Pancreas (tissue), 10 donors: ENCODE measurements around the gene FEN1. TPM values are rescaled to one million over a fixed set of nuclear protein-coding genes. Genes with fewer than 3 reads are reported as not detected.

Experiments
- ATAC-seq, 4 donors: fragments of 200-7000 bp; cut with Tn5 transposase; one replicate each; pipeline versions ENCODE4 v1.8.0 to v1.9.1; 2020; ENCODE audit warnings: mild to moderate bottlenecking in 4 of 4, moderate library complexity in 4 of 4
- DNase-seq, 6 donors: peaks; one replicate each; pipeline ENCODE4 v3.0.0-alpha.2; 2020
- FAIRE-seq: peaks from 2 replicates; lab custom pipeline; 2012; peaks lifted over from hg19 to GRCh38; lab: Jason Lieb, UNC
- H3K27ac ChIP-seq, 4 donors: fragments of 200-600 bp; sonication (generic); 1 replicate in 3 of 4; 2 replicates in 1 of 4; pipeline versions ENCODE4 v1.5.0 to v1.8.0; 2020
- H3K27me3 ChIP-seq, 4 donors: fragments of 200-600 bp; one replicate each; pipeline ENCODE4 v1.8.0; 2021
- H3K36me3 ChIP-seq, 3 donors: fragments of 200-600 bp; sonication (generic) in 1 of 3; one replicate each; pipeline versions ENCODE4 v1.5.0 to v1.8.0; 2020 to 2021
- H3K4me1 ChIP-seq, 3 donors: fragments of 200-600 bp; one replicate each; pipeline ENCODE4 v1.8.0; 2021
- H3K4me3 ChIP-seq, 4 donors: fragments of 200-600 bp; sonication (generic) in 2 of 4; one replicate each; pipeline versions ENCODE4 v1.5.0 to v1.8.0; 2020 to 2021
- H3K9me3 ChIP-seq, 4 donors: fragments of 200-600 bp; one replicate each; pipeline ENCODE4 v1.8.0; 2021
- WGBS, 2 donors: extraction: QIAGEN DNeasy Blood & Tissue Kit; methylation state at CpG; one replicate each; pipeline ENCODE4 v1.1.7; 2013; 5-methylcytosine and 5-hydroxymethylcytosine counted together
- intact Hi-C, 3 donors: fragments of 100-400 bp; cut with DNase I; formaldehyde crosslinking; loops; one replicate each; pipeline versions ENCODE4 v1.11.1 to v1.14.2; 2022
- polyA plus RNA-seq, 2 donors: library from polyadenylated mRNA; stranded (reverse); fragments of 200-250 nt; gene quantifications; one replicate each; pipeline ENCODE4 v1.2.3, GENCODE V29; 2013
- total RNA-seq, 6 donors: library from RNA; stranded (reverse); fragmentation: NEBNext Ultra II Directional in 4 of 6; extraction: Animal tissue kit (Norgen Biotek cat#: 25700) in 4 of 6; gene quantifications; one replicate each; pipeline versions ENCODE4 v1.2.1 to v1.2.4, GENCODE V29; 2021 to 2023
- TF ChIP-seq, protein P1 (sequence below), 4 donors: fragments of 200-600 bp; sonication (generic) in 3 of 4; IDR thresholded peaks; one replicate each; pipeline versions ENCODE4 v1.5.0 to v1.8.0; 2021; ENCODE audit warnings: antibody characterized with exemption in 4 of 4
- donor health status: healthy with polysubstance abuse.
- donor health status: DM: no; HTN: no; CAD: no; lungs with moderate emphysema.
- donor health status: DM: no; HTN: no; CAD: no.
- donor health status: control.
- donor health status: control.
- donor health status: Bipolar disorder and iron deficiency.
- donor health status: DM: yes; HTN: yes; CAD: no.
- donor health status: DM: no; HTN: no; CAD: no.
- donor health status: DM: no; HTN: no; CAD: no.
- donor health status: DM: yes; HTN: yes; CAD: no.

The FEN1 gene
- total and polyA plus RNA-seq, 8 donors: 2.3 to 7.3 (median 4.7) TPM

DNA sequence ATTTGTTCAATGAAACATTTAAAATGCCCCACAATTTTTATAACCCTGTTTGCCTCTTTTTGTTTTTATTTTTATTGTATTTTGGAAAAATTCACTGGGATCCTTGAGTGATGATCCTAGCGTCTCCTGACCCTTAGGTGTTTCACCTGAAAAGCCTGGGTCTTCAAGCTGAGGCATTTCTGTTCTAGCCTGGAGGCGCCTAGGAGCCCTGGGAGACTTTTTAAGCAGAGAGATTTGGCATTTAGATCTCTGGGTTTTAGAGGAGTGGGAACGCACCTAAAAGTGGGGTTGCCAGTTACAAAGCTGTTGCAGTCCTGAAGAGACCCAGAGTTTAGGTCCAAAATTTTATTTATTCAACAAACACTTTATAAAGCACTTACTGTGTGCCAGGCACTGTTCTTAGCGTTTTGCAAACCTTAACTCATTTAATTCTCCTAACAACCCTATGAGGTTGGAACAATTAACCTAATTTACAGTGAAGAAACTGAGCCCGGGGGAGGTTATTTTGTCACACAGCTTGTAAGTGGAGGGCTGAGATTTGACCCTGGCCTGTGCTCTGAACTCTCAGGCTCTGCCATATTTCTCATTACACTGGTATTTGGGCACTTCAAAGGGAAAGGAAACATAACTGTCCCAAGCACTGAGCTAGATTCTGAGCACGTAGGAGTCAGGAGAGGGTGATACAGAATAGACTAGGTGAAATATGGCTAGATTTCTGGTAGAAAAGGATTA lies 24.9 kb downstream of the FEN1 start:
- intact Hi-C loops: no loop called here
- Histone ChIP-seq H3K4me3 (peak overlapping the region in 2 of 4 donors; percentile 60 to 75), H3K36me3 (no peaks in the 10 kb centered on the region), H3K27ac (peak overlapping the region in 2 of 4 donors; percentile 85 to 94), H3K9me3 (no peaks in the 10 kb centered on the region), H3K4me1 (peaks cover 0 to 6% (median 3%) of the 10 kb centered on the region in 3 donors), H3K27me3 (no peaks in the 10 kb centered on the region)
- TF ChIP-seq, protein P1, sequence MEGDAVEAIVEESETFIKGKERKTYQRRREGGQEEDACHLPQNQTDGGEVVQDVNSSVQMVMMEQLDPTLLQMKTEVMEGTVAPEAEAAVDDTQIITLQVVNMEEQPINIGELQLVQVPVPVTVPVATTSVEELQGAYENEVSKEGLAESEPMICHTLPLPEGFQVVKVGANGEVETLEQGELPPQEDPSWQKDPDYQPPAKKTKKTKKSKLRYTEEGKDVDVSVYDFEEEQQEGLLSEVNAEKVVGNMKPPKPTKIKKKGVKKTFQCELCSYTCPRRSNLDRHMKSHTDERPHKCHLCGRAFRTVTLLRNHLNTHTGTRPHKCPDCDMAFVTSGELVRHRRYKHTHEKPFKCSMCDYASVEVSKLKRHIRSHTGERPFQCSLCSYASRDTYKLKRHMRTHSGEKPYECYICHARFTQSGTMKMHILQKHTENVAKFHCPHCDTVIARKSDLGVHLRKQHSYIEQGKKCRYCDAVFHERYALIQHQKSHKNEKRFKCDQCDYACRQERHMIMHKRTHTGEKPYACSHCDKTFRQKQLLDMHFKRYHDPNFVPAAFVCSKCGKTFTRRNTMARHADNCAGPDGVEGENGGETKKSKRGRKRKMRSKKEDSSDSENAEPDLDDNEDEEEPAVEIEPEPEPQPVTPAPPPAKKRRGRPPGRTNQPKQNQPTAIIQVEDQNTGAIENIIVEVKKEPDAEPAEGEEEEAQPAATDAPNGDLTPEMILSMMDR (IDR thresholded peaks at IDR 0.05): no peak
- DNase-seq (no peak), ATAC-seq (no peak), FAIRE-seq (no peak)
- 75 to 79% methylated on average over 6 of the region's 6 CpGs for WGBS, 2 donors

- 87 to 94% methylated on average over 2 of the region's 2 CpGs for WGBS, 2 donors
- H3K4me1 ChIP-seq: peaks cover 0 to 6% (median 3%) of the 10 kb centered on the region in 3 donors
- no peak overlapping the region for H3K4me3 ChIP-seq
- DNase-seq: no peak
- H3K27me3 ChIP-seq: no peaks in the 10 kb centered on the region
- no peaks in the 10 kb centered on the region for H3K9me3 ChIP-seq
- no peak overlapping the region for H3K27ac ChIP-seq
- FAIRE-seq: no peak
- no peak for ATAC-seq
- no peaks in the 10 kb centered on the region for H3K36me3 ChIP-seq
- TF ChIP-seq, protein P1 (IDR thresholded peaks at IDR 0.05): no peak
- intact Hi-C loops: no loop called here
These were observed 27.5 kb downstream of the FEN1 start for GRCh38 chr11:61820174-61820573.

DNA sequence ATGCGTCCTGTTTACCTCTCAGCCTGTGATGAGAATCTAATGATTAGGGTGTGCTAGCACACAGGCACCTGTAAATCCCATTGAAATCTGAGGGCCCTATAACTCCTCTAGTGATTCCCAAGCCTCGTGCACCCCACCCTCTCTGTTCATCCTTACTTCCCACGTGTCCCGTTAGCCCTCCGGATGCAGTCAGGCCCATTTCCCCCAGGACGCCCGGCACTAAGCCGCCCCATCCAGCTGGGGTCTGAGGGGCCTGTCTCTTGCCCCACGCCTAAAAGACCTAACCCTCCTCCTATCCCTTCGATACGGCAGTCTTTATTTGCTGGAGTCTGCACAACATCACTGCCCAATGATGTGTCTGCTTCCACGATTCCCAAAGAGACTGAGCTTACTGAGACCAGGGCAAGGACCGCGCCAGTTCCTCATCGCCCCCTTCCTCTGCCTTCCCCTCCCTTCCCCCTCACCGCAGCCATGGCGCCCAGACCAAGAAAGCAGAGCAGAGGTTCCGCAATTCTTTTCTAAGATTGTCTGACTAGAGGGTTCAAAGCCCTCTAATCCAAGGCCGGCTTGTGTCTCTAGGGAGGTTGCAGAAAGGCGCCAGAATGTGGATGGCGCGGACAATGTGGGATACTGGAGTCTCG lies 34.3 kb downstream of the FEN1 start:
- peak overlapping the region in 3 of 4 donors; percentile 40 to 58 (median 42) for H3K4me3 ChIP-seq
- DNase-seq (peak in 1 of 6 donors; percentile 21), ATAC-seq (peak in 2 of 4 donors; percentile 2 to 11), FAIRE-seq (no peak)
- 52 to 63% methylated on average over 23 of the region's 23 CpGs for WGBS, 2 donors
- peak overlapping the region in 3 of 4 donors; percentile 38 to 67 (median 63) for H3K27ac ChIP-seq
- no peaks in the 10 kb centered on the region for H3K36me3 ChIP-seq
- H3K27me3 ChIP-seq: no peaks in the 10 kb centered on the region
- intact Hi-C loops: no loop called here
- peaks cover 0 to 5% (median 2%) of the 10 kb centered on the region in 3 donors for H3K4me1 ChIP-seq
- TF ChIP-seq, protein P1 (IDR thresholded peaks at IDR 0.05): no peak
- H3K9me3 ChIP-seq: no peaks in the 10 kb centered on the region

- peak within 1 kb of the TSS in 3 of 4 donors; percentile 38 to 67 (median 63) for H3K27ac ChIP-seq
- H3K36me3 ChIP-seq: no peaks in the 10 kb centered on the region
- intact Hi-C loops: no loop called here
- H3K4me3 ChIP-seq: peak within 1 kb of the TSS; percentile 4 to 58 (median 41)
- DNase-seq: peak; percentile 63 to 85 (median 72)
- FAIRE-seq: no peak
- no peaks in the 10 kb centered on the region for H3K9me3 ChIP-seq
- no peaks in the 10 kb centered on the region for H3K27me3 ChIP-seq
- WGBS, 2 donors: 2 to 3% methylated on average over 78 to 83 of the region's 83 CpGs
- peak; percentile 73 to 88 (median 84) for ATAC-seq
- peaks cover 0 to 5% (median 2%) of the 10 kb centered on the region in 3 donors for H3K4me1 ChIP-seq
- TF ChIP-seq, protein P1 (IDR thresholded peaks at IDR 0.05): no peak
These were observed 35.1 kb downstream of the FEN1 start, which contains the start of gene FADS2 for GRCh38 chr11:61827571-61828378. TSS of gene FADS2 (plus strand) at chr11:61828300. CDS start at chr11:61828391, 91 bp downstream.
